Endothelial cell (in vitro differentiated cells): ENCODE measurements around the gene ADD2. TPM values are rescaled to one million over a fixed set of nuclear protein-coding genes. Genes with fewer than 3 reads are reported as not detected.
"Not testable (repeated sequence)": the region's sequence is repeated elsewhere in the genome, so short reads cannot be mapped to it uniquely, and the experiment has no call there.

Source experiments
- DNase-seq: peaks from one replicate; pipeline ENCODE4 v3.0.0; 2021; ENCODE audit warnings: low spot score
- H3K27ac Mint-ChIP-seq: one replicate; pipeline ENCODE4 v1.8.0; 2021; ENCODE audit warnings: mixed read lengths, inconsistent platforms; ENCODE audit not compliant: unreplicated experiment
- H3K27me3 Mint-ChIP-seq: one replicate; pipeline ENCODE4 v1.8.0; 2021; ENCODE audit warnings: mild to moderate bottlenecking, moderate library complexity, mixed read lengths, inconsistent platforms; ENCODE audit not compliant: unreplicated experiment
- H3K36me3 Mint-ChIP-seq: one replicate; pipeline ENCODE4 v1.8.0; 2021; ENCODE audit warnings: mild to moderate bottlenecking, low read depth, mixed read lengths, inconsistent platforms; ENCODE audit not compliant: unreplicated experiment
- H3K4me1 Mint-ChIP-seq: one replicate; pipeline ENCODE4 v1.8.0; 2021; ENCODE audit warnings: mild to moderate bottlenecking, mixed read lengths, inconsistent platforms; ENCODE audit not compliant: unreplicated experiment
- H3K4me3 Mint-ChIP-seq: one replicate; pipeline ENCODE4 v1.8.0; 2021; ENCODE audit warnings: mild to moderate bottlenecking, mixed read lengths, inconsistent platforms; ENCODE audit not compliant: unreplicated experiment
- H3K9me3 Mint-ChIP-seq: one replicate; pipeline ENCODE4 v1.8.0; 2021; ENCODE audit warnings: mixed read lengths, inconsistent platforms; ENCODE audit not compliant: unreplicated experiment
- total RNA-seq: library from RNA; stranded (reverse); fragmentation: NEBNext Ultra II Directional; extraction: Animal tissue kit (Norgen Biotek cat#: 25700); gene quantifications from one replicate; pipeline ENCODE4 v1.2.1, GENCODE V29; 2021; ENCODE audit not compliant: unreplicated experiment
- TF ChIP-seq, protein P1 (sequence below): fragments of 200-600 bp; sonication (generic); IDR thresholded peaks from one replicate; pipeline ENCODE4 v1.5.0; 2021; ENCODE audit warnings: antibody characterized with exemption; ENCODE audit not compliant: unreplicated experiment

Gene ADD2
- total RNA-seq, 1 donor from 2014 or later: 54.0 TPM

DNA sequence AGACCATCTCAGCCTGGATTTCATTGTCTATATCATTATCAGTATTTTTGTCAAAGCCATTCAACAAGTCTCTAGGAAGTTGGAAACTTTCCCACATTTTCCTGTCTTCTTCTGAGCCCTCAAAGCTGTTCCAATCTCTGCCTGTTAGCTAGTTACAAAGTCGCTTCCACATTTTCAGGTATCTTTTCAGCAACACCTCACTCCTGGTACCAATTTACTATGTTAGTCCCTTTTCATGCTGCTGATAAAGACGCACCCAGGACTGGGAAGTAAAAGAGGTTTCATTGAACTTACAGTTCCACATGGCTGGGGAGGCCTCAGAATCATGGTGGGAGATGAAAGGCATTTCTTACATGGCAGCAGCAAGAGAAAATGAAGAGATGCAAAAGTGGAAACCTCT is 31.7 kb upstream of the ADD2 start:
- peaks cover 10% of the 10 kb centered on the region for H3K36me3 Mint-ChIP-seq
- TF ChIP-seq, protein P1, sequence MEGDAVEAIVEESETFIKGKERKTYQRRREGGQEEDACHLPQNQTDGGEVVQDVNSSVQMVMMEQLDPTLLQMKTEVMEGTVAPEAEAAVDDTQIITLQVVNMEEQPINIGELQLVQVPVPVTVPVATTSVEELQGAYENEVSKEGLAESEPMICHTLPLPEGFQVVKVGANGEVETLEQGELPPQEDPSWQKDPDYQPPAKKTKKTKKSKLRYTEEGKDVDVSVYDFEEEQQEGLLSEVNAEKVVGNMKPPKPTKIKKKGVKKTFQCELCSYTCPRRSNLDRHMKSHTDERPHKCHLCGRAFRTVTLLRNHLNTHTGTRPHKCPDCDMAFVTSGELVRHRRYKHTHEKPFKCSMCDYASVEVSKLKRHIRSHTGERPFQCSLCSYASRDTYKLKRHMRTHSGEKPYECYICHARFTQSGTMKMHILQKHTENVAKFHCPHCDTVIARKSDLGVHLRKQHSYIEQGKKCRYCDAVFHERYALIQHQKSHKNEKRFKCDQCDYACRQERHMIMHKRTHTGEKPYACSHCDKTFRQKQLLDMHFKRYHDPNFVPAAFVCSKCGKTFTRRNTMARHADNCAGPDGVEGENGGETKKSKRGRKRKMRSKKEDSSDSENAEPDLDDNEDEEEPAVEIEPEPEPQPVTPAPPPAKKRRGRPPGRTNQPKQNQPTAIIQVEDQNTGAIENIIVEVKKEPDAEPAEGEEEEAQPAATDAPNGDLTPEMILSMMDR: no peak
- no peaks in the 10 kb centered on the region for H3K9me3 Mint-ChIP-seq
- H3K4me1 Mint-ChIP-seq: peaks cover 26% of the 10 kb centered on the region
- H3K27ac Mint-ChIP-seq: no peak overlapping the region
- no peaks in the 10 kb centered on the region for H3K27me3 Mint-ChIP-seq
- no peak for DNase-seq
- H3K4me3 Mint-ChIP-seq: no peak overlapping the region

DNA sequence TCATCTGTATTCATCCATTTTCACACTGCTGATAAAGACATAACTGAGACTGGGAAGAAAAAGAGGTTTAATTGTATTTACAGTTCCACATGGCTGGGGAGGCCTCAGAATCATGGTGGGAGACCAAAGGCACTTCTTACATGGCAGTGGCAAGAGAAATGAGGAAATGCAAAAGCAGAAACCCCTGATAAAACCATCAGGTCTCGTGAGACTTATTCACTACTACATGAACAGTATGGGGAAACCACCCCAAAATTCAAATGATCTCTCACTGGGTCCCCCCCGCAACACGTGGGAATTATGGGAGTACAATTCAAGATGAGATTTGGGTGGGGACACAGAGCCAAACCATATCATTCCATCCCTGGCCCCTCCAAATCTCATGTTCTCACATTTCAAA is 30.0 kb upstream of the ADD2 start:
- not testable (repeated sequence) for H3K4me3 Mint-ChIP-seq, DNase-seq, H3K9me3 Mint-ChIP-seq, H3K27ac Mint-ChIP-seq, H3K27me3 Mint-ChIP-seq
- Mint-ChIP-seq H3K36me3 (peaks cover 10% of the 10 kb centered on the region), H3K4me1 (peaks cover 26% of the 10 kb centered on the region)

DNA sequence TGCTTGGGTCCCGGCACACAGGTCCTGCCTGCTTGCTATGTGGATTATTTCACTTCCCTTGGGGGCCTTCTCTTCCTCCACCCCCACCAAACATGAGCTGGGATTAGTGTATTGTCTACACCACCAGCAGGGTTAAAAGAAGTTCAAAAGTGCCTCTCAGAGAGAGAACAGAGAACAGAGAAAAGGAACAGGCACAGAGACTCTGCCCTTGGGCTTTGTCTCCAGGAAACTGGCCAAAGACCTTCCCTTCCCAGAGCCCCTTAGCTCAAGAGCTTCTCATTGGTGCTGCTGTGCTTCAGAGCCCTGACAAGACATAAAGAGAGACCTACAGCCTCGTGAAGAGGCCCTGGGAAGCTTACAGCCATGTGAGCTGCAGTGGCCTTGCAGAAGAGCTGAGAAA is 29.5 kb upstream of the ADD2 start:
- H3K27me3 Mint-ChIP-seq: peaks cover 2% of the 10 kb centered on the region
- TF ChIP-seq, protein P1: no peak
- peaks cover 26% of the 10 kb centered on the region for H3K4me1 Mint-ChIP-seq
- H3K9me3 Mint-ChIP-seq: no peaks in the 10 kb centered on the region
- DNase-seq: no peak
- no peak overlapping the region for H3K27ac Mint-ChIP-seq
- peaks cover 10% of the 10 kb centered on the region for H3K36me3 Mint-ChIP-seq
- H3K4me3 Mint-ChIP-seq: no peak overlapping the region

DNA sequence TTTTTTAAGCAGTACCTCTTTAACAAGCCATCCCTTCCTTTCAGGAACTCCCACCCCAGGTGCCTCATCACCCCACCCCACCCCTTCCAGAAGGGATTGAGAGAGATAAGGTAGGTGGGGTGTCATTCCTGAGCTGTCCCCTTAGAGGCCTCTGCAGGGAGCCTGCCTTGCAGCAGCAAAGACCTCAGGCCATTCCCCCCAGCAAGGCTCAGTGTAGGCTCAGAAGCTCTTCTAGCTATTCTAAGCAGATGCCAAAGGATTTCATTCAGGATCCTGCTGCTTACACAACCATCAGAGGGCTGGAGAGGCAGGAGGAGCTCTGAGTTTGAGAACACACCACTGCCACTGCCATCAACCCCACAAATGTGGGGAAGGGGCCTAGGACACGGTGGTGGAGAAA is 28.3 kb upstream of the ADD2 start:
- no peak for DNase-seq
- TF ChIP-seq, protein P1: no peak
- no peak overlapping the region for H3K27ac Mint-ChIP-seq
- H3K4me1 Mint-ChIP-seq: peaks cover 26% of the 10 kb centered on the region
- no peaks in the 10 kb centered on the region for H3K9me3 Mint-ChIP-seq
- H3K4me3 Mint-ChIP-seq: no peak overlapping the region
- peaks cover 10% of the 10 kb centered on the region for H3K36me3 Mint-ChIP-seq
- peaks cover 2% of the 10 kb centered on the region for H3K27me3 Mint-ChIP-seq

DNA sequence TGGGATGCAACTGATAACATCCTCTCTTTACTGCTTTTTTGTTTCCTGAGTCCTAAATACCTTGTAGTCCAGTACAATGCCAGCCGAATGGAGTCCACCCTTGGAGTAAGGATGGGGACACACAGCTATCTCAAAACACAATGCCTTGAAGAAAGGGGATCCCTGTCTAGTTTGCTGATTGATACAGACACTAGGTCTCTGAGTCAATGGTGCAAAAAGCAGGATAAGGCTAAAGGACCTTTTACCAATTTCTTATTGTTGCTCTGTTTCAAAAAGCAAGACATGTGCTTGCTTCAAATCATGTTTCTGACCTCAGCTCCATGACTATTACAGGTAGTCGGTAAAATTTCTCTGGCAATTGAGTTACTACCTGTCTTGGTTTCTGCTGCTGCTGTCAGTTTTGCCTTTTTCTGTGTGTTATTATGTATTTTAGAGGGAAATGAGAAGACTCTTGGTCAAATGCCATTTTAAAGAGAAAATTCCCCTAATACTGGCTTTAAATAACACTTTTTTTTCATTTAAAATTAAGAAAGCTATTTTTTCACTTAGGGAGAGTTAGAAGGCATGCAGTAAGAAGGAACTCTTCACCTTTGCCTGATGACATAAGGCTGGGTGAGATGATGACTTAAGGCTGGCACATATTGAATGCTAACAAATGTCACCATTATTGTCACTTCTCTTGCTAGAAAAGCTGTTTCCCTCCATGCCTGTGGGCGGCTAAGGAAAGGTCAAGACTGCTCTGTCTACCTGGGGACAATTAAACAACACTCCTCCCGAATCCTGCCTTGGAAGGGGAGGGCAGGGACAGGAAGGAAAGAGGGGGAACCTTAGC is 27.4 kb upstream of the ADD2 start:
- H3K4me3 Mint-ChIP-seq: no peak overlapping the region

More for the DNA sequence above, 27.4 kb upstream of the ADD2 start:
- Mint-ChIP-seq H3K27ac (no peak overlapping the region), H3K27me3 (peaks cover 2% of the 10 kb centered on the region), H3K4me1 (peaks cover 29% of the 10 kb centered on the region), H3K36me3 (peaks cover 10% of the 10 kb centered on the region), H3K9me3 (no peaks in the 10 kb centered on the region)
- DNase-seq: no peak
- TF ChIP-seq, protein P1: no peak
